Medulla oblongata (tissue), 1 donor: ENCODE results near the gene USP2.
A peak's percentile ranks its signal among the peaks of the same experiment; 100 is the strongest.

Experiments
- DNase-seq: peaks from one replicate; pipeline ENCODE4 v3.0.0-alpha.2; 2015; ENCODE audit errors: extremely low spot score

Gene USP2

DNA sequence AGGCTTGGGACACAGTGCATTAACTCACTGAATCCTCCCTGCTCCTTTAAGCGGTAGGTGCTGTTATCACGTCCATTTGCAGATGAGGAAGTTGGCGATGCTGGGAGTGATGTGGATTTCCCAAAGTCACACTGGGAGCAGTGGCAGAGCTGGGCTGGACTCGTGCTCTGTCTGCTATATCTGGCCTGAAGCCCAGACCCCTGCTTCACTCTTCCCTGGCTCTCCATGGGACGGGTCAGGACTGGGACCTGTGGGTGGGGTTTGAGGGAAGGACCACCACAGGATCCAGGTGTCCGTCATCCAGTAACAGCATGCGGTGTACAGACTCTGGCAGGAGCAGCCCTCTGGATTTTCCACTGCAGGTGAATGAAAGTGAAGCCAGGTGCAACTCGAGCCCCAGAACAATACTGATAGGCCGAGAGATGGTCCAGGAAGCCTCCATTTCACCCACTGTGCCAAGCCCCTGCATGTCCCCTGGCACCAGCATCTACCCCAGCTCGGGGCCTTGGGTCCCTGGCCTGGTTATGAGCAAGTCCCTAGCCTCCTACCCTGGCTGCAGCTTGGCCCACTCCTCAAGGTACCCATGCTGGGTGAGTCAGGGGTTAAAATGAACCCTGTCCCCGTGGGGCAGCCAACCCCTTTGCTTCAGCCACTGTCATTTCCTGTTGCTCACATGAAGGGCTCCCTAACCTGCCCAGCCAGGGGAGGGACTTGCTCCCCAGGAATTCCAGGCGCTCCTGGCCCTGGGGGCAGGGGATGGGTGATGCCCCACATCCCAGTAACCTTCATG, 4.2 kb downstream of the USP2 start:
- DNase-seq: peak; percentile 25

DNA sequence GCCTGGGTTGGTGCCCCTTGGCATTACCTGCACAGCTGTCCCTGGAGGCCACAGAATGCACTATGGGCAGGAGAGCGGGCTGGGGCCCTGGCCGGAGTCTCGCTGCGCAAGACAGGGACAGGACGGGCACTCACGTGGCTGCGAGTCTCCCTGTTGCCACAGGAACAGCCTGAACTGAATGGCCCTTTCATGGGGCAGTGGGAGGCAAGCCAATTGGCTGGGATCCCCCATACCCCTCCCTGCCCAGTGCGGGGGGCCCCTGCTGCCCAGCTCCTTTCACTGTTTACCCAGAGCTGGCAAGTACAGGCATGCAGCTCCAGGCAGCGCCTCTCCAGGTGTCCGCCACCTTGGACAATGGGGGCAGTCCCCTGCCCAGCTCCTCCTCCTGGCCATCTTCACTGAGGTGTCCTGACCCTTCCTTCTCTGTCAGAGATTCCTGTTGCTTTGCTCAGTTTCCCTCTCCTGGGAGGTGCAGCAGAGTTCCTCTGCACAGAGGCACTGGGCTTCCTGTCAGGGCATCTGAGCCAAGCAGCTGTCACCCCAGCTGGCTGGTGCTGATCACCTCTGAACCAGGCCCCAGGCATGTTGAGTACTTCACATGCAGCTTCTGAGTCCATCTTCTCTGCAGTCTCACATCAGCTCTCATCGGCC, 5.2 kb downstream of the USP2 start:
- peak; percentile 95 for DNase-seq

DNA sequence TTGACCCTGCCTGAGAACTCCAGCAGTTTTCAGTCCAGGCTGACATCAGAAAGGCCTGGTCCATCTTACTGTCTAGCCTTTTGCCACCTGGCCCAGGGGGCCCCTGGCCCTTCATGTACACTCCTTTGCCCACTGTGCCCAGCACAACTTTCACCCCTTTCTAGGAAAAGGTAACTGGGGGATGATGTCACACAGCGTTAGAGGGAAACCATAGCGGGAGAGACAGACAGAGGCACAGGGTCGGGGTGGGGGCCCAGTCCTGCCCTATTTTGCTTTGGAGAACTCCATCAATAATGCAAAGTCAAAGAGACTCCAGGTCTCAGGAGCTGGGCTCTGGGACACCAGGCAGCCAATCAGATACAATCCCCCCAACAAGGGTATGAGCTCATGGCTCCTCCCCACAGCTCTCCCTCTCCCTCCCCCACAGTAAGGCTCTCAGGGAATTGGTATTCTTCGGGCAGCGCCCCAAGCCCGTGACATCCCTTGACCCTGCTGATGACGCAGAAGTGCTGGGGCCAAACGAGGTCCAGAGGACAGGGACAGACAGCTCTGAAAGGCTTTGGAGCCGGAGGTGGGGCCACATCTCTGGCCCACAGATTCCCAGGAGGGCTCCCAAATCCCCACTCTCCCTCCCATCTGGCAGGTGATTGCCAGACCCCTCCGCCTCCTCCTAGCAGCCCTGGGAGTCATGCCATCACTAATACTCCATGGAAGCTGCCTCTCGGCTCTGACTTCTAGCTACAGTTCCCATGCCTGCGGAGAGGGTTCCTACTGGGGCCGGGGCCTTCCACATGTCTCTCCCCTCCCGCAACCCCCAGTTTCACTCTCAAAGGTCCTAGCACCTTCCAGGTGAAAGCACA, 5.9 kb downstream of the USP2 start:
- DNase-seq: peak; percentile 96

DNA sequence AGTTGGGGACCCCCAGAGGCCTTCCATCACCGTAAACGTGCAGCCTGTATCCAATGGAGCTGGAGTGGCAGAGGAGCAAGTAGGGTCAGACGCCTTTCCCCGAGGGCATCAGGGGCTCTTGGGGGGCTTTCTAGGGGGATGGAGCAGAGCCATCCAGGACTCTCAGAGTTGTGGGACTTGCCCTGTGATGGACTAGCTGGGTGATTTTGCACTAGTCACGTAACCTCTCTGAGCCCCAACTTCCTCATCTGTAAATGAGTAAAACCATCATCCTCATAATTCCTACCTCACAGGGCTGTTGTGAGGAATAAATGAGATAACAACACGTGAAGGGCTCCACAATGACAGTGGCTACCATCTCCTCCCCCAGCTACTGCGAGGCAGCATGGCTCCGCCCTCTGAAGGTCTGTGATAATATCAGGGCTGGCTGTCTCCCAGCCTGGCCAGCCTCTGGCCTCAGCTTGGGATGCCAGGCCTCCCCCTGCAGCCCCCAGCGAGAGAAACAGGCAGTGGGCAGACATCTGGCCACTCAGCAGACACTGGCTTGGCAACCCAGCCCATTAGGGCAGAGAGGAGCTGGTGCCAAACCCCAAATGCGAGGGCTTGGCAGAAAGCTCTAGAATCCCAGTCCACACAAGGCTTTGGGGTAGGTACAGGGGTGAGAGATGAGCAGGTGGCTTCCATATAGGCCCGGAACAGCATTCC, 6.7 kb downstream of the USP2 start:
- peak; percentile 82 for DNase-seq

DNA sequence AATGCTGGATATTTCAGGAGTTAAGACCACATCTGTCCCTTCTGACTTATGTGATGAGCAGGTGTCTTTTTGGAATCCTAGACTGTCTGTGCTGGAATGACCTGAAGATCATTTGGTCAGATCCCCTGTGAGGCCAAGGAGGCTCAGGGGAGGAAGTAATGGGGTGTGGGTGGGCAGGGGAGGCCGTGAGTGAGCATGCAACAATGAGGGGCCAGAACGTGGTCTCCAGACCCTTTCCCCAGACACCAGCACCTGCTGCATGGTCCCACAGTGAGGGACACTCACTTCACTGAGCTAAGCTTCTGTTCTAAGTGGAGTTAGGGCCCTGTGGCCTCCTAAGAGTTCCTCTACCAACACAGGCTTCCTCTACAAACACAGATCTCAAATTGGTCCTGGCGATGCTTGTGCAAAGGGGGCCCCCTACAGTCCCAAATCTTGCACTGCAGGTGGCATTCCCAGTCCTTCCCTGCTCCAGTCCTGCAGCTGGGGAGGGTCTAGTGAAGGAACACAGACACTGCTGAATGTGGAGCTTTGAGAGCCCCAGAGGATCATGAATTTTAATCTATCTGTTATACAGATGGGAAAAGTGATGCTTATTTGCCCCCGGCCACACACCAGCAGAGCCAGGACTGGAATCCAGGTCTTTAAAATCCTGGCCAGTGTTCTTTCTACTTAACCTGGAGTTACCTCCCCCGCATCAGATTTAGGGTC, 7.4 kb downstream of the USP2 start:
- DNase-seq: peak; percentile 93

DNA sequence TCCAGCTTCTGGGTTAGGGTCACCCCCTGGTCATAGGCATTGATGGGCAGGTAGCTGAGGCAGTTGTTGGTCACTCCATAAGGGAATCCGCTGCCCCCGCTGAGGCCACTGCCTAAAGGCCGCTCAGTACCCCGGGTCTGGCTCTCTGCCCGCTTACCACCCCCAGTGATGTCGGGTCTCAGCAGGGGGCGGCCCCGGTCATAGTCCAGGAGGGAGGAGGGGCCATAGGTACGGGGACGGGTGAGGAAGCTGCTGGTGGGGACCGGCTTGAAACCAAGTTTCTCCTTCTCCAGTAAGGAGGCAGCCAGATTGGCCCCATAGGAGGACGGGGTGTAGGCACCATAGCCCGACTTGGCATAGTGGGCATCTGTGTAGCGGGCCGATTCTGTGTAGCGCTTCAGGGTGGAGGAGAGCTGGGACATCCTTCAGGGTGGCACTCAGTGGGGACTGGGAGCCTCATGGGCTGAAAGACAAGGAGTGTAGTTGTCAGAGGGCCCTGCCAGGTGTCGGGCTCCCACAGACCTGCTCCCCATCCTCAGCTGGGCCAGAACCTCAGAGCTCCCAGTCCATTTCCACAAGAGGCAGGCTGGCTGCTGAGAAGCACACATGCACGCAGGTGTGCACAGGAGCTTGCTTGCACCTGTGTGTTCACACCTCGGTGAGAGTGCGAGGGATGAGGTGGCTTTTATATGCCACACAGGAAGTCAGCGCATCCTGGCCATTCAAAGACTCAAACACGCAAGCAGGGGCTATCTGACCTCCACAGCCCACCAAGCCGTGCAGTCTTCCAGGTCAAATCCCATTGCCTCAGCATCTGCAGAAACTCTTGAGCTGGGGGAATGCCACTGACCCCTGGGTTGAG, 8.2 kb downstream of the USP2 start:
- peak; percentile 9 for DNase-seq

DNA sequence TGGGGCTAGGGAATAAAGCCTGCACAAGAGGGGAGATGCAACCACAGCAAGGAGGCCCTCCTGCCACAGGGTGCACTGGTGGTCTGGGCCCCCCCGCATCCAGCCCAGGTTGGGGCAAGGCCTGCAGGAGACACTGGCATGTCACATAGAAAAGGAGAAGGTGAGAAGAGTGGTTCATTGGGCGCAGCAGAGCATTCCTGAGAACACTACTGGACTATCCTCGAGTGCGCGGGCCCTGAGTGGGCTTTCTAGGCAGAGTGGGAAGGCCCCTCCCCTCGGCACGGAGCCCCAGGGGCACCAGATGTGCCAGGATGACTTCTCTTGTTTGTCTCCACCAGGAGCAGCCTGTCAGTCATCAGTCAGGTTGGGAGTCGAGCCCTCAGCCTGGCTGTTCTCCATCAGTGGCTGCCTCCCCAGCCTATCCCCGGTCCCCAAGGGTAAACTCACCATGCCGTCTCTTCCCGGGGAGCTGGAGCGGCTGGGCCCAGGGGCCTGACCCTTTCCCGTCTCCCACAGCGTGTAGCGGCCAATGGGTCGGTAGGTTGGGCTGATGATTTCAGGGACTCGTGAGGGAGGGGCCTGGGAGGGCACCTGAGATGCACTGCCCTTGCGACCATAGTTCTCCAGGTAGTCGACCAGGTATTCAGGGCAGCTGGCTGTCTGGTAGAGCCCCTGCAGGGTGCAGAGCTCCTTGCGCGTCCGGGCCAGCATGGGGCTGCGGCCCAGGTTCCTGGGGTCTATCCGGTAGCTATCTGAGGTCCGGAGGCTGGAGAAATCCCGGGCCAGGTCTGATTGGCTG, 9.0 kb downstream of the USP2 start:
- no peak for DNase-seq

DNA sequence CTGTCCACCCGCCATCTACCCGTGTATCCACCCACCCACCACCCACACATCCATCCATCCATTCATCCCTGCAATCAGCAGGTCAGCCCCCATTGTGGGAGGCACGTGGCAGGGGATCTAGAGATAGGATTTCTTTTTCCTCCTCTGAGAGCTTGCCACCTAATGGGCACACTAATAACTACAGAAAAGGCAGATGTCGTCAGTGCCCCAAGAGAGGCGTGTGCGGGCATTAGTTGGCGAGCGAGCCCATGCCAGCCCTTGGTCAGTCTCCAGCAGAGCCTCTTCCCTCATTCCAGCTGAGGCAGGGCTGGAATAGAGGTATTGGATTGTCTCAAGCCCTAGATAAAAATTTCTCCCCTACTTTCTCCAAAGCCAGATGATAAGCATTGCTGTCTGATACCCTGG, 9.7 kb downstream of the USP2 start:
- DNase-seq: peak; percentile 84

DNA sequence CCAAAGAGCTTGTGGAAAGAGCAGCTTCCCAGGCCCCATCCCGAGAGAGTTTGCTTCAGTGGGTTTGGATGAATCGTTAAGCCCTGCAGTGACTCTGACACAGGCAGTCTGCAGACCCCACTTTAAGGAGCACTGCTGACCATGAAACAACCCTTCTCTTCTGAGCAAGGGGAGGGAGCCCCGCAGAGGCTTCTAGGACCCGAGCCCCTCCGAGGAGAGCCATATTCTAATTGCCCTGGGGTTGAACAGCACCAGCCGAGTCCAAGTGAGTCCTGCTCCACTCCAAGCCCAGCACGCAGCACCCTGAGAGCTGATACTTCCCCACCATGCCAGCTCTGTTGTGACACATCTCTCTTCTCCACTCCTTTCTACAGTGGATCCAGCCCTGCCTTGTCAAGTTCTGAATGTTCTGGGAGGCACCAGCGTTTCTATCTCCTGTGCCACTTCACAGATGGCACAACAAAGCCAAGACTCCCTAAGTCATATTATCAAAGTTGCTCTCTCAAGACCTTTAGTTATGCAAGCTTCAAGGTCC, 10.4 kb downstream of the USP2 start:
- DNase-seq: no peak

DNA sequence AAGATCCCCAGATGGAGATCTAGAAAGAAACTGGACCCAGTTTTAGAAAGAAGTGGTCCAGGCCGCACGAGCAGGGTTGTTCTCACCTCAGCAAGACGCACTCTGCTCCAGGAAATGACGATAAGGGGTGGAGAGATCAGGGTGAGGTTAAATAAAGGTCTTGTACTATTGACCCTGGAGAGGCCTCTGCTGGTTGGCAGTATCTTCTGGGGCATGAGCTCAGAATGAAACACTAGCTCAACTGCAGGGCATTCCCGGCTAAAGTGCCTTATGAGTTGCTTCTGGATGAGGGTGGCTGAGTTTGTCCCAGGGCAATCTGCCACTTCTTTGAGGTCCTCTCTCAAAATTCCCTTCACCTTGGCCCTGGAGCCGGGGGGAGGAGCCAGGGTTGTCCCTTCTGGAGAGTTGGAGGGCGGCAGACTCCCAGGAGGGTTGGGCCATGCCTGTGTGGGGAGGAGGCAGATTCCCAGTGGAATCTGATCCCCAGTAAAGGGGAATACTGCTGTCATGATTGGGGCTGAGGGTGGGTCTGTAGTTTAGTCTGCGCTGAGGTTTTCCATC, 10.9 kb downstream of the USP2 start:
- DNase-seq: peak; percentile 46

DNA sequence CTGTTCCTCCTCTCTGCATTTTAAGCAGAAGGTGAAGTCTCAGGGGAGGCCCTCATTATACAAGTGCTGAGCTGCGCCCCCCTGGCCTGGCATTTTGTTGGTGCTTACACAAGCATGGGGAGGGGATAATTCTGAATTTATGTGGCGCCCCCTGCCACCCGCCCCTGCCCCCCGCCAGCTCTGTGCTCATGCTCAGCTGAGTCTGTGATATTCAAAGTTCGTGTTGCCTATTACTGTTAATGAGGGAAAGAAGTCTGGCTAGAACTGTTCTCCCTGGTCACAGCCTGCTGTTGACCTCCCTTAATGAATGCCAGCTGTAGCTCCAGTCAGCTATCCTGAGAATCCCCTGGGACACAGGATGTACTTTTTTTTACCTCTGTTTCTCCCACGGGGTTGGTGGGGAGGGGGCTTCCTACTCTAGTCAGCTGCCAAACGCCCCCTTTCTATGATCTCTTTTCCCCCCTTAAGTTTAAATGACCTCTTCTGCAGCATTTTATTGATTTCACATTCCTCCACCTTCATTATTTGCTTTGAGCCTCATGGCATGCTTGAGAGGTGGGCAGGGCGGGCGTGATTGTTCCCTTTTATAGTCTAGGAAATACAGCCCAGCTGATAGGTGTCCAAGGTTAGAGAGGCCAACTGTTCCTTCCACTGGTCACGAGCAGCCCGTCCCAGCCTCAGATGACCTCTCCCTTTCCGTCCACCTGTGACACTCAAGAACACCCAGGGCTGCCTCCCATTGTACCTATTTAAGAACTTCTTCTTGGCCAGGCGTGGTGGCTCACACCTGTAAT, 12.2 kb downstream of the USP2 start:
- no peak for DNase-seq

DNA sequence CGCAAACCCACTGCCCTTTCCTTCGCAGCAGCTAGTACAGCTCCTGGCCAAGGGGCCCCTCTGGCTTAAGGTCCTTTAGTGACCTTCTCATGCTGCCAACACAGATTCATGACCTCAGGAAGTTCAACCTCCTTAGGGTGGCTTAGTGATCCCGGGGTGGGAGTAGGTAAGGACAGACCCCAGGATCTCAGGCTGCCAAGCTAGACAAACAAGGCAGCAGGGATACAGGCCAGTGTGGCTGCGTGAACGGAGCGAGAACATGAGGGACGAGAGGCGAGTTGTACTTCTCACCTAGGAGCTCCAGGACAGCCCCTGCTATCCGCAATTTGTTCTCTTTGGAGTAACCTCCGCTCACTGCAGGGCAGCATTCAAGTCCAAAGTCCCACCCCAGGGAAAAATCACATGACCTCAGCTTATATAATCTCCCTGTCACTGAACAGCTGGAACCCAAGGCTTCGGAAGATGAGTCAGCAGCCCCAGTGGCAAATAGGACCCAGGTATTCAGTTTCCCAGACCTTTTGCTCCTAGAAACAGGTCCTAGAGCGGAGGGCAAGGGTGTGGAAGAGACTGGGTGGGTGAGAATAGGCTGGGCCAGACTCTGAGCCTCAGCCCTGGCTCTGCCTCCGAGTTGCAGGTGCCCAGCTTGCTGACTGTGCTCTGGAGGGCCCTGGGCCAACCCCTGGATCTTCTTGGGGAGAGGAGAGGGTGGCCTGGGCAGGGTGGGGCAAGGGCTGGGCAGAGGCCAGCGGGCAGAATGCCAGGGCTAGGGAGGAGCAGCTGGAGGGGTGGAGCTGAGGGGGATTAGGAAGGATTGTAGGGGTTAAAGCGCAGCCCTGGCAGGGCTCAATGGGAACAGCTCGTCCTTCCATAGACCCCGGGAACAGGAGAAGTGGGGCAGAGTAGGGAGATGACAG, 13.1 kb downstream of the USP2 start:
- DNase-seq: peak; percentile 65

DNA sequence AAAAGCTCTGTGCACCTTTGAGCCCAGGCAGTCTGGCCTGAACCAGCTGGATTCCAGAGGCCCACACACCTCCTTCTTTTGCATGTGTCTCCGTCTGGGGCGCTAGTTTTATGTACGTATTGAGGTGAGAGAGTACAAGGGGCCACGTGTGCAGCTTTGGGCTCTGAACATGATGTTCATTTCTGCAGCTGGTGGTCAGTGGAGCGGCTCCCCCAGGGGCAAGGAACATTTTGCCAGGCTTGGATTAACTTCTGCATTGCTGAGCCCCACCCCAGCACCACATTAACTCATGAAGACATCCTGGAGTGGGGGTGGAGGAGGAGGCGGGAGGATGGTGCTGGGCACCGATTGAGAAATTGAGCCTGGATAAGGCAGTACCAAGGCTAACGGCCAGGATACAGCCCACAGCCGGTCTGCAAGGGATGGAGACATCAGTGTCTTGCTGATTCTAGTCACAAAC, 13.8 kb downstream of the USP2 start:
- DNase-seq: no peak

DNA sequence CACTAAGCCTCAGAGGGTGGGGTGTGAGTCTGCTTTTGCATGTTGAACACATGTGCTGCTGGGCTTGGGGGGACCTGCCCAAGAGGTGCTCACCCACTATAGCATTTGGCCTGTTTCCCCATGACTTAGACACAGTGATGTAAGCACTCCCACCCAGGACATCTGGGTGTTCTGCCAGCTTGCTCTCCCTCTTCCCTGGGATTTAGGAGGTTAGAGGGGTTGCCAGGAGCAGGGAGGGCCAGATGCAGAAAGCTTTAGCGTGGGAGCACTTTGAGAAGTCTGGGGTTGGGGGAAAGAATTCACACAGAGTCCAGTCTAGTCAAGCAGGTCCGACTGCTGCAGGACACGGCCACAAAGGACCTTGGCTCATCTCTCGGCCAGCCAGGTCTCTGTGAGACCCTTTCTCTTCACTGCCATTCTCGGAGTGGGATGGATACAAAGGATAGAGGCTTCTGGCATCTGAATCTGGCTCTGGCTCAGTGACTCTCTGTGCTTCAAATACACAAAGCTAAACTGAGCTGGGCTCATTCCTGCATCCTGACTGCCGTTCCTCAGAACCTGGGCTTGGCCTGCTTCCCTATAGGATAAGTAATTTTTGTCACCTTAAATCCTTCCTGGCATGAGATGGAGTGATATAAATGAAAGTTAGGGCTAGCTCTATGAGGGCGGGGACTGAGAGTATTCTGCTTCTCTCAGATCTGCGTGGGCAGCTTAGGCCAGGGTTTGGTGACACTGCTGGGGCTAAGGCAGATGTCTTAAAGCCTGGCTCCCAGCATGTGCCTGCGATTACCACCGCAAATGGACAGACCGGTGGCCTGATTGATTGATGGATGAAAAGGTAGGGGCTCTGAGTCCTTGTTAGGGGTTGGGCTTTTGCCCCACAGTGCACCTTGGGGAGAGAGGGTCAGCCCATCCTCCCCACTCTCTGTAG, 14.5 kb downstream of the USP2 start:
- DNase-seq: peak; percentile 56

DNA sequence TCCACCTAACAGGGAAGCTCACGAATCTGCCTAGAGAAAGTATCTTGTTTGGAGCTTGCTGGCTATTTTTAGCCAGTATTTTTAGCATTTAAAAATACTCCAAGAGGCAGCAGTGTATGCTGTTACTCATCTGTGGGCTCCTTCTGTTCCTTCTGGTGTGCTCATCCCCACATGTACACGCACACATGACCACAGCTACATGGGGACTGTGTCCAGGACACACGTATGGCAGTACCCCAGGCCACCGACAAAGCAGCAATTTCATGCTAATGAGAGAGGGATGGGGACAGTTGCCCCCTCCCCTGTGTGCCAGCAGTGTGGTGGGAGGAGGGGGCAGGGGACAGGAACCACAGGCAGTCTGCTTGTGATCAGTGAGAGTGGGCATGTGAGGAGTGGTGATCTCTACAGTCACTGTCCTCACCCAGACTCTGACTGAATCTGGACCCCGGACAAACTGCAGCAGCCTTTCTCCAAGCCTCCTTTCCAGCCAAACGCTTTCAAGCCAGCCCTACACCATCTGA, 16.4 kb downstream of the USP2 start:
- DNase-seq: no peak
